ENCODE data around the gene RIOK2. TPM values are rescaled to one million over a fixed set of nuclear protein-coding genes. Genes with fewer than 3 reads are reported as not detected.

The RIOK2 gene
- total and polyA plus RNA-seq, 2 of the 8 experiments (the other 6 are each of a cell fraction or from before 2014, with no cell fraction given) = 5.4 to 35.0 TPM

DNA sequence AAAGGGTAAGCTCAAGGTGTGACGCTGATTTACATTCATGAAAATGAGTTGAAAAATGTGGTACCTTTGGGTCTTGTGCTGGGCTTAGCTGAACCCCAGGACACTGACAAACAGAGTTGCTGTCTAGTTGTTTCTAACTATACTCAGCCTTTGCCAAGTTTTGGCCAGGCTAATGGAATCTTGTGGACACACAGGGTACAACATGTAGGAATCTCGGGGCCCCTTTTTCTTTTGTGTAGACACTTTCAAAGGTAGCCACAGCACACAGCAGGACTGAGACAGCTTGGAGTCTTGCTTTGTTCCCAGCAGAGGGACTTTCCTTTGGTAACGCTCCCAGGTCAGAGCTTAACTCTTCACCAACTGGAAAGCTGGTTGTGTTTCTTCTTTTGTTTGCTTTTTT, 48.4 kb downstream of the RIOK2 start (continued):
- TF ChIP-seq RBBP5 (IDR thresholded peaks at IDR 0.05; ENCODE audit: borderline replicate concordance, low read depth, low read length) = 0 out of 2 replicates have a peak, but pooled peaks have one; percentile 40

DNA sequence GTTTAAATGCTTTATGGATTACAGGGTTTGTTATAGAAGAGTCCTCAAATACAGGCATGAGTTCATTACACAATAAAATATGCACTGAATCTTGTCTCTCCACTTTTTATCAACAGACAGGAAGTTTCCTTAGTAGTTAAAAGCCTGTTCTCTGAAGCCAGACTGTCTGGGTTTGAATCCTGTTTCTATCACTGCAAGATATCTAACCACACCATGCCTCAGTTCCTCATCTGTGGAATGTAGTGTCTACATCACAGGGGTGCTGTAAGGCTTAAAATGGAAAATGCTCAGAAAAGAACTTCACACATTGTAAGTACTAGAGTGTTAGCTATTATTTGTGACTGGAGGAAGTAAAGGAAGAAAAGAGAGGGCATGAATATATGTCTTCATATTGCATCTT, 49.9 kb downstream of the RIOK2 start:
- H3K23ac ChIP-seq (ENCODE audit: insufficient read length) = no peak overlapping the region
- POLR2A ChIA-PET (ENCODE audit: partially characterized antibody) = no interaction called here
- H4K91ac ChIP-seq (replicated peaks; ENCODE audit: insufficient read length, low read length) = no peak overlapping the region
- no peak overlapping the region for H3K4me2 ChIP-seq (ENCODE audit: insufficient read depth in 1 of 2, low read depth in 2 of 2, low read length in 2 of 2)
- CTCF ChIA-PET (ENCODE audit: partially characterized antibody) = interaction anchor here (2.5 to 3.1 kb wide), 2 partner anchors 10 to 26 kb away, joined by 7 to 13 read pairs; partner anchors contain the start of gene LIX1
- H2AFZ ChIP-seq (ENCODE audit: low read length) = no peak overlapping the region
- H3K27ac ChIP-seq (ENCODE audit: low read depth, low read length) = no peak overlapping the region
- H3K23me2 ChIP-seq (ENCODE audit: low read depth, low read length) = no peaks in the 10 kb centered on the region; the same call in 1 of the 2 replicates
- FAIRE-seq = no peak
- DNase-seq (ENCODE audit: low read depth in 1 of 2, low spot score in 2 of 2) = no peak
- H2BK15ac ChIP-seq (ENCODE audit: low read length) = no peak overlapping the region
- no peak overlapping the region for H2AK5ac ChIP-seq (ENCODE audit: low read depth, low read length)
- no peaks in the 10 kb centered on the region for H3K27me3 ChIP-seq (replicated peaks in 1 of 4; ENCODE audit: control insufficient read depth in 3 of 4, extremely low read depth in 1 of 4, insufficient read depth in 3 of 4, low read length in 3 of 4)
- H3K36me3 ChIP-seq (ENCODE audit: control insufficient read depth in 2 of 4, insufficient read depth in 4 of 4, low read length in 3 of 4) = no peaks in the 10 kb centered on the region; a peak in 1 of 8 replicates
- no peaks in the 10 kb centered on the region for H3K79me2 ChIP-seq (ENCODE audit: control insufficient read depth in 1 of 2, insufficient read depth in 2 of 2, low read length in 2 of 2)
- H3K18ac ChIP-seq (ENCODE audit: extremely low read depth, low read length) = no peak overlapping the region
- no peaks in the 10 kb centered on the region for H4K20me1 ChIP-seq (replicated peaks in 1 of 2; ENCODE audit: control insufficient read depth in 1 of 2, insufficient read depth in 2 of 2, low read length in 2 of 2)
- H3K4me3 ChIP-seq (ENCODE audit: extremely low read depth in 1 of 4, insufficient read depth in 2 of 4, low read depth in 3 of 4, low read length in 4 of 4) = no peak overlapping the region
- peaks cover 0 to 10% (median 6%) of the 10 kb centered on the region in 4 experiments; a peak in 2 of 7 replicates for H3K4me1 ChIP-seq (replicated peaks in 1 of 4; ENCODE audit: control insufficient read depth in 3 of 4, insufficient read depth in 4 of 4, low read length in 3 of 4)
- H2BK120ac ChIP-seq (replicated peaks; ENCODE audit: low read depth, low read length) = no peak overlapping the region
- H3K9me3 ChIP-seq (ENCODE audit: insufficient read depth in 2 of 2, low read depth in 1 of 2, low read length in 1 of 2) = no peaks in the 10 kb centered on the region
- no peak overlapping the region for H2BK5ac ChIP-seq (ENCODE audit: low read depth, low read length)
- H3K4ac ChIP-seq (replicated peaks; ENCODE audit: insufficient read length, low read depth, low read length) = no peak overlapping the region
- H3K79me1 ChIP-seq (ENCODE audit: low read depth, low read length) = no peaks in the 10 kb centered on the region
- H2BK12ac ChIP-seq (ENCODE audit: low read depth, low read length) = no peak overlapping the region
- no peak overlapping the region for H2BK20ac ChIP-seq (ENCODE audit: low read length)
- H3K14ac ChIP-seq (ENCODE audit: insufficient read length) = no peak overlapping the region
- H4K8ac ChIP-seq (ENCODE audit: extremely low read depth, insufficient read depth, low read length) = no peak overlapping the region
- H3K56ac ChIP-seq (replicated peaks; ENCODE audit: insufficient read length, low read depth, low read length) = no peak overlapping the region
- H3K9ac ChIP-seq (replicated peaks in 1 of 4; ENCODE audit: extremely low read depth in 1 of 4, low read depth in 3 of 4, low read length in 3 of 4) = no peak overlapping the region
- H4K5ac ChIP-seq (ENCODE audit: insufficient read length, low read depth, low read length) = no peak overlapping the region
- TF ChIP-seq, protein P1, sequence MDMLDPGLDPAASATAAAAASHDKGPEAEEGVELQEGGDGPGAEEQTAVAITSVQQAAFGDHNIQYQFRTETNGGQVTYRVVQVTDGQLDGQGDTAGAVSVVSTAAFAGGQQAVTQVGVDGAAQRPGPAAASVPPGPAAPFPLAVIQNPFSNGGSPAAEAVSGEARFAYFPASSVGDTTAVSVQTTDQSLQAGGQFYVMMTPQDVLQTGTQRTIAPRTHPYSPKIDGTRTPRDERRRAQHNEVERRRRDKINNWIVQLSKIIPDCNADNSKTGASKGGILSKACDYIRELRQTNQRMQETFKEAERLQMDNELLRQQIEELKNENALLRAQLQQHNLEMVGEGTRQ (IDR thresholded peaks at IDR 0.05; ENCODE audit: low read length) = no peak
- TF ChIP-seq POU5F1 (IDR thresholded peaks at IDR 0.05; ENCODE audit: low read depth, low read length) (no peak), ASH2L (IDR thresholded peaks at IDR 0.05; ENCODE audit: low read length) (no peak), SP4 (IDR thresholded peaks at IDR 0.05; ENCODE audit: low read length) (no peak), YY1 (IDR thresholded peaks at IDR 0.05; ENCODE audit: low read depth, low read length) (no peak), KDM1A (IDR thresholded peaks at IDR 0.05; ENCODE audit: borderline replicate concordance, low read length) (no peak), CEBPB (IDR thresholded peaks at IDR 0.05; ENCODE audit: low read depth, low read length) (no peak), JUND (IDR thresholded peaks at IDR 0.05; ENCODE audit: low read length) (no peak), TBP (IDR thresholded peaks at IDR 0.05; ENCODE audit: low read depth, low read length) (no peak), CREB1 (IDR thresholded peaks at IDR 0.05) (no peak), TEAD4 (IDR thresholded peaks at IDR 0.05; ENCODE audit: low read depth, low read length) (no peak)
- TF ChIP-seq, protein P2, sequence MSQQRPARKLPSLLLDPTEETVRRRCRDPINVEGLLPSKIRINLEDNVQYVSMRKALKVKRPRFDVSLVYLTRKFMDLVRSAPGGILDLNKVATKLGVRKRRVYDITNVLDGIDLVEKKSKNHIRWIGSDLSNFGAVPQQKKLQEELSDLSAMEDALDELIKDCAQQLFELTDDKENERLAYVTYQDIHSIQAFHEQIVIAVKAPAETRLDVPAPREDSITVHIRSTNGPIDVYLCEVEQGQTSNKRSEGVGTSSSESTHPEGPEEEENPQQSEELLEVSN (IDR thresholded peaks at IDR 0.05) = no peak
